ENCODE measurements around the gene SH3PXD2A.
"Not testable (repeated sequence)": the region's sequence is repeated elsewhere in the genome, so short reads cannot be mapped to it uniquely, and the experiment has no call there.

SH3PXD2A gene

GRCh38 chr10:103847909-103848468 is 7.4 kb downstream of the SH3PXD2A start:
- peak; percentile 32 for DNase-seq
- peak; percentile 79 for ATAC-seq (ENCODE audit: insufficient read depth, low read depth)
- Histone ChIP-seq H2AFZ (ENCODE audit: low read depth, low read length) (no peak overlapping the region), H3K27me3 (ENCODE audit: insufficient read depth, low read length, poor library complexity) (peaks cover 35% of the 10 kb centered on the region), H3K9ac (ENCODE audit: low read depth, low read length) (no peak overlapping the region), H3K27ac (ENCODE audit: low read length) (no peak overlapping the region), H3K9me3 (ENCODE audit: insufficient read depth, low read length, severe bottlenecking) (no peaks in the 10 kb centered on the region), H4K20me1 (ENCODE audit: insufficient read depth, low read length) (0 out of 2 replicates have a peak, but pooled peaks cover 7% of the 10 kb centered on the region), H3K4me3 (ENCODE audit: low read depth in 1 of 2, low read length in 2 of 2) (no peak overlapping the region), H3K4me1 (ENCODE audit: insufficient read depth, low read length) (no peaks in the 10 kb centered on the region), H3K79me2 (ENCODE audit: insufficient read depth, low read length) (no peaks in the 10 kb centered on the region), H3K36me3 (ENCODE audit: insufficient read depth, low read length) (no peaks in the 10 kb centered on the region), H3K4me2 (ENCODE audit: insufficient read depth, low read length) (no peak overlapping the region)
- TF ChIP-seq CTCF (IDR thresholded peaks at IDR 0.05; ENCODE audit: borderline replicate concordance, extremely low read depth, low read length, poor library complexity, severe bottlenecking): peak; percentile 60
- TF ChIP-seq EZH2 (IDR thresholded peaks at IDR 0.05; ENCODE audit: borderline replicate concordance, low read depth, low read length, severe bottlenecking): no peak

GRCh38 chr10:103847346-103847745 is 8.0 kb downstream of the SH3PXD2A start:
- no peak overlapping the region for H3K9ac ChIP-seq (ENCODE audit: low read depth, low read length)
- H3K27me3 ChIP-seq (ENCODE audit: insufficient read depth, low read length, poor library complexity): peaks cover 33% of the 10 kb centered on the region
- H3K27ac ChIP-seq (ENCODE audit: low read length): no peak overlapping the region
- TF ChIP-seq CTCF (IDR thresholded peaks at IDR 0.05; ENCODE audit: borderline replicate concordance, extremely low read depth, low read length, poor library complexity, severe bottlenecking) (no peak), EZH2 (IDR thresholded peaks at IDR 0.05; ENCODE audit: borderline replicate concordance, low read depth, low read length, severe bottlenecking) (no peak)
- no peak for DNase-seq
- no peak overlapping the region for H3K4me3 ChIP-seq (ENCODE audit: low read depth in 1 of 2, low read length in 2 of 2)
- H3K4me1 ChIP-seq (ENCODE audit: insufficient read depth, low read length): no peaks in the 10 kb centered on the region
- no peaks in the 10 kb centered on the region for H3K79me2 ChIP-seq (ENCODE audit: insufficient read depth, low read length)
- H3K9me3 ChIP-seq (ENCODE audit: insufficient read depth, low read length, severe bottlenecking): no peaks in the 10 kb centered on the region
- H3K4me2 ChIP-seq (ENCODE audit: insufficient read depth, low read length): no peak overlapping the region
- H2AFZ ChIP-seq (ENCODE audit: low read depth, low read length): no peak overlapping the region
- ATAC-seq (ENCODE audit: insufficient read depth, low read depth): no peak
- no peaks in the 10 kb centered on the region for H3K36me3 ChIP-seq (ENCODE audit: insufficient read depth, low read length)
- H4K20me1 ChIP-seq (ENCODE audit: insufficient read depth, low read length): 0 out of 2 replicates have a peak, but pooled peaks cover 7% of the 10 kb centered on the region

DNA sequence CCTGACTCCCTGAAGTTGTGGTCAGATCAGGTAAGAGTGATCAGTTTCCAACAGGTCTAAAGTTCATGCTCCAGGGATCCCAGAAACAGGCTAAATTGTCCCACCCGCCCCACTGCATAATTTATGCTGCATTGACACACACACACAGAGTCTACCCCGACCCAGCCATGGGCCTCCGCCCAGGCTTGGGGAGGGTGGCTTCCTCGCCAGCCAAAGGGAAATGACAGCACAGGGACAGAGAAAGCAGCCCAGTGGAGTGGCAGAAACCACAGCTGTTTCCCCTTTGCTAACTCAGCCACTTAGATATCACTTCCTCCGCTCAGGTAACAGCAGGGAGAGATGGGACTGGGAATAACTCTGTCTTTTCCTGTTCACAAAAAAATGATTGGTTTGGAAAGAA is 9.4 kb downstream of the SH3PXD2A start:
- TF ChIP-seq CTCF (IDR thresholded peaks at IDR 0.05; ENCODE audit: borderline replicate concordance, extremely low read depth, low read length, poor library complexity, severe bottlenecking) (no peak), EZH2 (IDR thresholded peaks at IDR 0.05; ENCODE audit: borderline replicate concordance, low read depth, low read length, severe bottlenecking) (no peak)
- 0 out of 3 replicates have a peak, but pooled peaks have one; percentile 39 for ATAC-seq (ENCODE audit: insufficient read depth, low read depth)
- Histone ChIP-seq H3K4me1 (ENCODE audit: insufficient read depth, low read length) (no peaks in the 10 kb centered on the region), H4K20me1 (ENCODE audit: insufficient read depth, low read length) (0 out of 2 replicates have a peak, but pooled peaks cover 7% of the 10 kb centered on the region), H3K9me3 (ENCODE audit: insufficient read depth, low read length, severe bottlenecking) (no peaks in the 10 kb centered on the region), H3K79me2 (ENCODE audit: insufficient read depth, low read length) (no peaks in the 10 kb centered on the region), H3K9ac (ENCODE audit: low read depth, low read length) (no peak overlapping the region), H2AFZ (ENCODE audit: low read depth, low read length) (no peak overlapping the region), H3K27ac (ENCODE audit: low read length) (no peak overlapping the region), H3K27me3 (ENCODE audit: insufficient read depth, low read length, poor library complexity) (peaks cover 19% of the 10 kb centered on the region), H3K4me3 (ENCODE audit: low read depth in 1 of 2, low read length in 2 of 2) (no peak overlapping the region), H3K4me2 (ENCODE audit: insufficient read depth, low read length) (no peak overlapping the region), H3K36me3 (ENCODE audit: insufficient read depth, low read length) (no peaks in the 10 kb centered on the region)
- no peak for DNase-seq

DNA sequence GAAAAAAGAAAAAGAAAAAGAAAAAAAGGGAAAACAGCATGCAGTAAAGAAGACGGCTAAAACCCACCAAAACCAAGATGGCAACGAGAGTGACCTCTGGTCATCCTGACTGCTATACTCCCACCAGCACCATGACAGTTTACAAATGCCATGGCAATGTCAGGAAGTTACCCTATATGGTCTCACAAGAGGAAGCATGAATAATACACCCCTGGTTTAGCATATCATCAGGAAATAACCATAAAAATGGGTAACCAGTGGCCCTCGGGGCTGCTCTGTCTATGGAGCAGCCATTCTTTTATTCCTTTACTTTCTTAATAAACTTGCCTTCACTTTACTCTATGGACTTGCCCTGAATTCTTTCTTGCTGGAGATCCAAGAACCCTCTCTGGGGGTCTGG is 10.0 kb downstream of the SH3PXD2A start:
- H3K9ac ChIP-seq (ENCODE audit: low read depth, low read length); H3K4me2 ChIP-seq (ENCODE audit: insufficient read depth, low read length): not testable (repeated sequence)

More for the DNA sequence above, 10.0 kb downstream of the SH3PXD2A start:
- peaks cover 17% of the 10 kb centered on the region for H3K27me3 ChIP-seq (ENCODE audit: insufficient read depth, low read length, poor library complexity)
- not testable (repeated sequence) for H3K27ac ChIP-seq (ENCODE audit: low read length); H3K9me3 ChIP-seq (ENCODE audit: insufficient read depth, low read length, severe bottlenecking); H2AFZ ChIP-seq (ENCODE audit: low read depth, low read length); H3K36me3 ChIP-seq (ENCODE audit: insufficient read depth, low read length); H3K4me1 ChIP-seq (ENCODE audit: insufficient read depth, low read length); H3K79me2 ChIP-seq (ENCODE audit: insufficient read depth, low read length); H4K20me1 ChIP-seq (ENCODE audit: insufficient read depth, low read length); ATAC-seq (ENCODE audit: insufficient read depth, low read depth); H3K4me3 ChIP-seq (ENCODE audit: low read depth in 1 of 2, low read length in 2 of 2); DNase-seq

Measured in DND-41 (cell line).